Activated naive CD8-positive, alpha-beta T cell treated with anti-CD3 and anti-CD28 coated beads, Interleukin-2, amount 50 U/mL, for 16 hours (primary cell): ENCODE results near the gene CHODL.

ENCODE experiments used
- DNase-seq: peaks from one replicate; pipeline ENCODE4 v3.0.0-alpha.2; 2020; ENCODE audit warnings: low read depth, low spot score

The CHODL gene

DNA sequence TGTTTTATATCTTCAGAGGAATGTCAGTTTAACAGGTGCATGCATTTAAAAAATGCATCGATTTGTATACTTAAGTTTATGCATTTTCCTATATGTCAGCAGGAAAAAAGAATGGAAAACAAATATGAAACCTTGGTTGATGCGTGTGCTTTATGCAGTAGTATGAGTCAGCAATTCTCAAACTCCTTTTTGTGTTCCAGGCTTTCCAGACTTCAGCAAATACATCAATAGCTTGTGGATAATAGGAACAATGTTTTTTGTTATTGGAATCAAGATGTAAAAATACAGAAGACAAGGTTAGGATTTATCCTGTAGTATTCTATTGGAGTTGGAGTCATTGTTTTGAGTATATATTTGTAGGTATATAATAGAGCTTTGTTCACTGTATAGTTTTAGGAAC is 45.2 kb downstream of the CHODL start:
- no peak for DNase-seq

DNA sequence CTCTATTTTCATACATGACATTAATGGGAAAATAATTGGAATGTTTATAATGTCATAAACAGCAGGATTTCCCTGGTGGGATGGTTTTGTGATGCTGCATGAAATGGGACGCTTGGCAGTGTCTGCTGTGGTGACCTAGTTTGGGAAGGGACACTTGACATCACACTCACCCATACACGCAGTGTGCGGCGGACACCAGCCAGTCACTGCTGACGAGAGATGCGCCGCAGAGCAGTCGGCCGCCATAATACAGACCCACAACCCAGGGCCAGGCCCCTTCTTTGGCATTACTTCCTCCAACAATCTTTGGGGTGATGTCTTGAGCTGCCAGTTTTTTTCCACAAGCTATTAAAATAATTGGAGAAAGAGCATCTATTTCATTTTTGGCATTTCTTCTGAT is 49.5 kb downstream of the CHODL start:
- DNase-seq = no peak

GRCh38 chr21:18298228-18298627 is 53.6 kb downstream of the CHODL start:
- no peak for DNase-seq
